ENCODE data around the gene NOL9. TPM values are rescaled to one million over a fixed set of nuclear protein-coding genes. Genes with fewer than 3 reads are reported as not detected.

NOL9 gene
- total RNA-seq, 2 experiments from 2014 or later: 52.3 to 54.1 TPM

GRCh38 chr1:6538956-6539355, 15.4 kb downstream of the NOL9 start:
- H3K27ac Mint-ChIP-seq: no peak overlapping the region
- peaks cover 6% of the 10 kb centered on the region for H3K4me1 Mint-ChIP-seq (ENCODE audit: low read depth)
- CTCF ChIA-PET: no interaction called here
- Histone ChIP-seq H3K4me3 (ENCODE audit: low read length) (no peak overlapping the region), H3K27ac (ENCODE audit: low read depth in 1 of 2, low read length in 2 of 2) (no peak overlapping the region), H3K4me1 (ENCODE audit: insufficient read depth, low read length) (peaks cover 5% of the 10 kb centered on the region), H3K36me3 (ENCODE audit: insufficient read depth, low read length) (peaks cover 50% of the 10 kb centered on the region), H3K27me3 (ENCODE audit: control insufficient read depth in 1 of 2, insufficient read depth in 2 of 2, low read length in 2 of 2) (no peaks in the 10 kb centered on the region), H3K9me3 (ENCODE audit: control insufficient read depth in 1 of 2, insufficient read depth in 1 of 2, low read length in 2 of 2) (no peaks in the 10 kb centered on the region)
- ATAC-seq (ENCODE audit: poor library complexity) (no peak), DNase-seq (no peak)
- no peak overlapping the region for H3K4me3 Mint-ChIP-seq
- TF ChIP-seq CTCF (IDR thresholded peaks at IDR 0.05): no peak
- H3K9me3 Mint-ChIP-seq: no peaks in the 10 kb centered on the region
- POLR2A ChIA-PET: no interaction called here
- H3K27me3 Mint-ChIP-seq: no peaks in the 10 kb centered on the region
- H3K36me3 Mint-ChIP-seq (ENCODE audit: low read depth): peaks cover 56% of the 10 kb centered on the region
- intact Hi-C loops (cut with DNase I, micrococcal nuclease): no loop called here

GRCh38 chr1:6536291-6536690, 18.0 kb downstream of the NOL9 start:
- peaks cover 56% of the 10 kb centered on the region for H3K36me3 ChIP-seq (ENCODE audit: insufficient read depth, low read length)
- Mint-ChIP-seq H3K9me3 (no peaks in the 10 kb centered on the region), H3K27ac (no peak overlapping the region), H3K4me1 (ENCODE audit: low read depth) (peaks cover 6% of the 10 kb centered on the region), H3K4me3 (no peak overlapping the region), H3K36me3 (ENCODE audit: low read depth) (peaks cover 67% of the 10 kb centered on the region), H3K27me3 (no peaks in the 10 kb centered on the region)
- no peaks in the 10 kb centered on the region for H3K27me3 ChIP-seq (ENCODE audit: control insufficient read depth in 1 of 2, insufficient read depth in 2 of 2, low read length in 2 of 2)
- intact Hi-C loops (cut with DNase I, micrococcal nuclease): no loop called here
- POLR2A ChIA-PET: no interaction called here
- ATAC-seq (ENCODE audit: poor library complexity): no peak
- H3K9me3 ChIP-seq (ENCODE audit: control insufficient read depth in 1 of 2, insufficient read depth in 1 of 2, low read length in 2 of 2): no peaks in the 10 kb centered on the region
- no peak for DNase-seq
- CTCF ChIA-PET: interaction anchor here (2.2 kb wide), 1 partner anchor 18 kb away, joined by 8 read pairs; the partner anchor contains the start of gene NOL9
- H3K4me3 ChIP-seq (ENCODE audit: low read length): no peak overlapping the region
- no peak for TF ChIP-seq CTCF (IDR thresholded peaks at IDR 0.05)
- H3K4me1 ChIP-seq (ENCODE audit: insufficient read depth, low read length): no peaks in the 10 kb centered on the region
- no peak overlapping the region for H3K27ac ChIP-seq (ENCODE audit: low read depth in 1 of 2, low read length in 2 of 2)

- POLR2A ChIA-PET: no interaction called here
Observed at GRCh38 chr1:6535214-6535613, 19.1 kb downstream of the NOL9 start.

More at GRCh38 chr1:6535214-6535613, 19.1 kb downstream of the NOL9 start:
- DNase-seq: no peak
- Histone ChIP-seq H3K4me3 (ENCODE audit: low read length) (no peak overlapping the region), H3K27ac (ENCODE audit: low read depth in 1 of 2, low read length in 2 of 2) (no peak overlapping the region), H3K36me3 (ENCODE audit: insufficient read depth, low read length) (peaks cover 62% of the 10 kb centered on the region), H3K4me1 (ENCODE audit: insufficient read depth, low read length) (no peaks in the 10 kb centered on the region), H3K27me3 (ENCODE audit: control insufficient read depth in 1 of 2, insufficient read depth in 2 of 2, low read length in 2 of 2) (no peaks in the 10 kb centered on the region), H3K9me3 (ENCODE audit: control insufficient read depth in 1 of 2, insufficient read depth in 1 of 2, low read length in 2 of 2) (no peaks in the 10 kb centered on the region)
- no peak for ATAC-seq (ENCODE audit: poor library complexity)
- intact Hi-C loops (cut with DNase I, micrococcal nuclease): no loop called here
- Mint-ChIP-seq H3K9me3 (no peaks in the 10 kb centered on the region), H3K36me3 (ENCODE audit: low read depth) (peaks cover 68% of the 10 kb centered on the region), H3K4me3 (no peak overlapping the region), H3K27me3 (no peaks in the 10 kb centered on the region), H3K27ac (no peak overlapping the region), H3K4me1 (ENCODE audit: low read depth) (peaks cover 6% of the 10 kb centered on the region)
- CTCF ChIA-PET: no interaction called here
- TF ChIP-seq CTCF (IDR thresholded peaks at IDR 0.05): no peak
